ENCODE data around the gene RAD18.

RAD18 gene

GRCh38 chr3:8963137-8963853 is at the start of gene RAD18:
Gene RAD18, minus strand, starts transcription at chr3:8963472. Its CDS starts 87 bp downstream, at chr3:8963385.
- DNase-seq, result peak; percentile 83

DNA sequence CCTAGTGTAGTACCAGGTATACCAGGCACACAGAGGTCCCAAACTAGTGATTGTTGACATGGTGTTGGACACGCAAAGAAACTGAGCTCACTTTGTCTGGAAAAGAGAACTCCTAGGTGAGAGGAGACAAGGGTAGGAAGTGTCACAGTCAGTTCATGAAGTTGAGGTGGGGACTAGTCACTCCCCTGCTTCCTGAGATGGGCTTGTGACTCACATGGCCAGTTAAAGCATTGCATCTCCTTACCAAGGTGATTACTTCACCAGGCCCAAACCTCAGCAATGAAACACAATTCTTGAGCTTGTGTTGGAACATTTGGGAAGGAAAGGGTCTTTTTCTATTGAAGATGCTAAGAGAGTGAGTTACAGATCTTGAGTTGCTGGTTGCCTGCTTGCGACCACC is 49.2 kb upstream of the RAD18 start:
- DNase-seq, result no peak

GRCh38 chr3:9009976-9010545 is 46.8 kb upstream of the RAD18 start:
- no peak for DNase-seq

- no peak for DNase-seq
Observed at GRCh38 chr3:9008550-9009255, 45.4 kb upstream of the RAD18 start.

- no peak for DNase-seq
Observed at GRCh38 chr3:9007928-9008327, 44.7 kb upstream of the RAD18 start.

DNA sequence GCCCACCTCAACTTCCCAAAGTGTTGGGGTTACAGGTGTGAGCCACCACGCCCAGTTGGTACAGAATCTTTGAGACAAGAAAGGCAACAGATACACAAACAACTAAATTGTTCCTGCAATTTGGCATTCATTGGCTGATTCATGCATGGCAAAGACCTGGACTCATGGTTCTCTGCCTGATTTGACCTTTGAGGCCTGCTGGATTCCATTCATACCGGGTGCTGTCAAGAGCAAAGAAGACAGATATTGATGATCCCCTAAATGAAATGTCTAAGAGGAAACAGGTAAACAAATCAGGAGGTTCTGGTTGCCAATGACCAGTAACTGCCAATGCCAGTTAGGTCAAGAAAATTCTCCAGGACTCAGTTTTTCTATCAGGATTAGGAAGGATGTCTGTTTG is 43.9 kb upstream of the RAD18 start:
- no peak for DNase-seq

DNA sequence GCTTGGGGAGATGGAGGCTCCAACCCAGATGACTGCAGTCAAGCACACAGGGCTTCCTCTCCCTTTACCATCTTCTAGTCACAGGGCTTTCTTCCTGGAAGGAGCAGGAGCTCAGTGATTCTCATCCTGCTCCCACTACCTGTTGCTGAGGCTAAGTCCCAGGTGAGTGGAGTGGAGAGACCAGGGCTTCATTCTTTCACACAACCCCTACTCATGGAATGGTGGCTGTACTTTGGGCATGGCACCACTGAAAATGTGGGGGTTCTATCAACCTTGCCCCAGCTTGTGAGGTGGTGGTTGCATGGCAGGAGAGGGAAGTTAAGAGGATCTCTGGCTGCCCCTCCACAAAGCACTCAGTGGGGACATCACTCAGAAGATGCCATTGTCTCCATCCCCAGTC is 36.8 kb upstream of the RAD18 start:
- no peak for DNase-seq

DNA sequence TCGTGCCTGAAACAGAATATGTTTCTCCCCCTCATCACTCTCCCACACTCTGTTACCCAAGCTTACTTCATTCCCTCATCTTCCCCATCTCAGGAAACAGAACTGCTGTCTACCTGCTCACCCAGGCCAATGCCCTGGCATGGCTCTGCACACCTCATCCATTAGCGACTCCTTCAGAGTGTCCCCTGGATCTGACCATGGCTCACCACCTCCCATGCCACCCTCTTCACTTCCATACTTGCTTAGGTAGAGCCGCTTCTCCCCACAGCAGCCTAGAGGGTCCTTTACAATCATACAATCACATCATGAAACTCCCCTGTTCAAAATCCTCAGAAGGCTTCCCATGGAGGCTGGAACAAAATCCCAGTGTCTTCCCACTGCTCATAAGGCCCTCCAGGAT is 33.9 kb upstream of the RAD18 start:
- no peak for DNase-seq

GRCh38 chr3:8996681-8997121 is 33.4 kb upstream of the RAD18 start:
- DNase-seq, result no peak

DNA sequence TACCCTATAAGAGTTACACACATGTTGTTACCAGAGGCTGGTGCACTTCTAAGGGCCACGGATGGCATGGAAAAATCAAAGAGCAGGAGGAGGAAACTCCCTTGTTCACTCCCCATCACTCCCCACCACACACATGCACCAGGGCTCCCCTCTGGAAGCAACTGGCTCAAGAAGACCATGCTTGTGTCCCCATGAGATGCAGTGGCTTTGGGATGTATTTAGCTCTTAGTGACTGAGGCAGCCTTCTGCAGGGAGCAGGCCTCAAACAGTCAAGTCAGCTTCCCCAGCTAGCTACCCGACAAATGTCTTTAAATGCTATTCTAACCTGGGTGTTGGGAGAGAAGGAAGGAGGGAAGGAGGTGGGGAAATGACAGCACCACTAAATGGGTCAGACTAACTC is 32.9 kb upstream of the RAD18 start:
- no peak for DNase-seq

GRCh38 chr3:8994226-8994625 is 31.0 kb upstream of the RAD18 start:
- no peak for DNase-seq

DNA sequence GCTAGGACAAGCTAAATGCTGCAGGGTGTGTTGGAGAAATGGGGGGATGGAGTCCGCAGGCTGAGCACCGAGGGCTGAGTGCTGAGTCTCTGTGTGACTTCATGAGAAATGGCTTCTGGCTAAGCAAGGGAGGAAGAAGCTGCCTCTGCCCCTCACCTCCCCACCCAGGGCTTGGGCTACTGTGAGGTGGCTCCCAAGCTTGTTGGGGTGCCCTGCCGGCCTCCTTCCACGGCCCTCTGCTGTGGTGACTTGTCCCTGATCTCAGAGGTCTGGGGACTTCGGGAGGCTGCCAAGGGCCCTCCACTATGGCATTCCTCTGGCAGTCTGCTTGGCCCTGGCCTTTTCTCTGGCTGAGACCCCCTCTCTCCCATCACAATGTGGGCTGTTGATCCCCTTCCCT is 30.1 kb upstream of the RAD18 start:
- DNase-seq, result no peak

DNA sequence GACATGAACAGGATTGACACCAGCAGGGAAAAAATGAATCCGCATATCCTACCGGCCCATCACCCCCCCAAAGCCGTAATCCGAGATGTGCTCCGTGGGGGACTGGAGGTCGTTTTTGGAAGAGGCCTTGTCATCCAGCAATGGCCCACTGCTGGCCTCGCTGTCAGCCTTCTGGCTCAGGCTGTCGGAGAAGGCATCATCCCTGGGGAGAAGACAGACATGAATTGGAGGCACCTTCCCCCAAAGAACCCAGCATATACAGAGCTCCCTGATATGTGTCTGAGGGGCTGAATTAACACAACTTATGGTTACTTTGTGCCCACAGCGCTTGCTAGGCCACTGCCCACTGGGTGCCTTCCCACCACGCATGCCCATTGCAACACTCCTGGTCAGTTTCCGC is 29.6 kb upstream of the RAD18 start:
- no peak for DNase-seq

DNA sequence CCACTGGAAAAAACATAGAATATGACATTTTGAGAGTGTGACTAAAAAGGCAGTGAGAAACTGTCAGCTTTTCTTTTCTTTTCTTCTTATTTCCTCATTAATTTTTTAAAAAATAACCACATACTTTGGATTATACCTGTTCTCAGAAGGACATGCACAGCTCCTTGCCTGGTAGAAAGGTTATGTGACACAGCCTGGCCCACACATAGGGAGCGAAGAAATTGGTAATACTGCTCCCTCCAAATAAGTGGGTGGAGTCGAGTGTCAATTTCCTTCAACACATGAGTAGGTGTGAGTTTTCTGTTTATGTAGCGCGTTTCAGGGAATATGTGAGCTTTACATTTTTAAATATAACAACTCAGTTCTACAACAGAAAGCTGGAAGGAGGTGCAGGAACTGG is 28.9 kb upstream of the RAD18 start:
- DNase-seq, result no peak

GRCh38 chr3:8990266-8991215 is 27.3 kb upstream of the RAD18 start:
- no peak for DNase-seq

- DNase-seq, result no peak
Observed at GRCh38 chr3:8988791-8989558, 25.7 kb upstream of the RAD18 start.

DNA sequence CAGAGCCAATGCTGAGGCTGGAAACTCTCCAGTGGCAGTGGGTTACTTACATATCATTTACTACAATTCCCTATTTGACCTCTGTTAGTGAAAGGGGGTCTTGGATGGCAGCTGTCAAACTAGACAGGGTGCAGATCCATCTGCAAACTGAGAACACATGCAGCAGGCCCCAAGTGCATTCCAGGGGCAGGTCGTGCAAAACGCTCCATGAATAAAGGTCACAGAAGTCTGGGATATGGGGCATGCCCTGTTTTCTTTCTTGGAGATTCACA is 25.0 kb upstream of the RAD18 start:
- no peak for DNase-seq

DNA sequence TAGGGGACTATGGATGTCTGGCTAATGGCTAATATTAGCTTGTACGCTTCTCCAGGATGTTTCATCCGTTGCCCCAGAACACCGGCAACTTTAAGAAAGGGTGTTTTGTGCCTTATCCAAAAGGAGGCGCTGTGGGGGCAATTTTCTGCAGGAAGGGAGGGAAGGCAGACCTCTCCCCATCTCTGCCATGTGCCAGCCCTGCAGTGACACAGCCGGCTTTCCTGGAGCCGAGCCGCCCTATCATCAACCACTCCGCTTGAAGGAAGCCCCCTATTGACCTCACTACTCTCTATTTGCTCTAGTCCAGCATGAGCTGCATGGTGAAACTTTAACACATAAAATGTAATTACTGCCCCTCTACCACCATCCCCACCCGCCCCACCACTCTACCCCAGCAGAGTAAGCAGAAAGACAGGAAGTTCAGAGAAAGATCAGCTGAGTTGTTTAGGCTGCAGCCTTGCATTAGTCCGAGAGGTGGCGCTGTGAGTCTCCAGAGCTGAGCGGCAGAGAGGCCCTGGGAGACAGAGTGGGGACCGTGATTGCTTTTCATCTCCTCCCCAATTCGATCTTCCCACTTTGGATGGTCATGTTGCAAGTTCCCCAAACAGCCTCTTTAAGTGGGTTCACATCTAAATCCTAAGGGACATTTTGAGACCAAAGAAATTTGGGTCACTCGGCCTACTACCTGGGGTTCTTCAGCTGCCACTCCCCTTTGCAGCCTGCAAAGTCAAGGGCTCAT is 24.5 kb upstream of the RAD18 start:
- DNase-seq, result peak; percentile 52

DNA sequence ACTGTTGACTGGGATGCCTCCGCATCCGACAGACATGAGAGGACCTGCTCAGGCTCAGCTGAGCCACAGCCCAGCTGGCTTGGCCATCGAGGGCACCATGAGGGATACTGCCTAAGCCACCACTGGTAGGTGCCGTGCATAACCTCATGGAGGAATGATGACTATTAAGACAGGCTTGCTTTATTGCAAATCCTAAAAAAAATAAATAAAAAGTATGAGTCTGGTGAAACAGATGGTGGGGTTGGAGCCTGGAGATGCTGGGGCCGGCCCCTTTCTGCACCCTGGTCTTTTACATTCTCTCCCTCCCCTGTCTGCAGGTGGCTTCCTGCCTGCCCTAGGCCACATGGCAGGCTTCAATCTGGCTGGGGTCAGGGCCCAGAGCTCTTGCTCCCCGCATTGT is 24.0 kb upstream of the RAD18 start:
- no peak for DNase-seq

- no peak for DNase-seq
Observed at GRCh38 chr3:8986741-8987140, 23.5 kb upstream of the RAD18 start.

GRCh38 chr3:8985876-8986275 is 22.6 kb upstream of the RAD18 start:
- no peak for DNase-seq

- no peak for DNase-seq
Observed at GRCh38 chr3:8985411-8985831, 22.1 kb upstream of the RAD18 start.

All from DMS53 (cell line).